Measurements from ENCODE around the gene SLC25A14. TPM values are rescaled to one million over a fixed set of nuclear protein-coding genes. Genes with fewer than 3 reads are reported as not detected.

SLC25A14 gene
- 16.3 to 19.0 TPM (median 16.8 TPM) in 5 replicates for total RNA-seq (2022; extraction: Qiagen RNA extraction)

GRCh38 chrX:130339408-130340222, at the start of gene SLC25A14:
Gene SLC25A14, plus strand, starts transcription at chrX:130339919. Its CDS starts 360 bp downstream, at chrX:130340279.

GRCh38 chrX:130385520-130385919, 45.8 kb downstream of the SLC25A14 start, which contains the start of gene GPR119:
Gene GPR119, minus strand, starts transcription at chrX:130385674. Its CDS starts 227 bp downstream, at chrX:130385447.

GRCh38 chrX:130401415-130402207, 61.9 kb downstream of the SLC25A14 start, which contains the start of gene RBMX2:
Gene RBMX2, plus strand, starts transcription at chrX:130401987. Its CDS starts 46 bp downstream, at chrX:130402033.

Other genes starting within 250 kb of the SLC25A14 start
- 23.0 to 31.9 TPM (median 26.8 TPM) in 5 replicates for gene ELF4, start 229.4 kb upstream of the SLC25A14 start, total RNA-seq (2022; extraction: Qiagen RNA extraction)
- gene AIFM1, start 174.1 kb upstream of the SLC25A14 start, total RNA-seq (2022; extraction: Qiagen RNA extraction) = 67.4 to 77.6 TPM (median 72.9 TPM) in 5 replicates
- 0.13 to 0.31 TPM (median 0.17 TPM) in 5 replicates for gene RAB33A, start 168.0 kb upstream of the SLC25A14 start, total RNA-seq (2022; extraction: Qiagen RNA extraction)
- gene ZNF280C, start 71.0 kb upstream of the SLC25A14 start, total RNA-seq (2022; extraction: Qiagen RNA extraction) = 2.4 to 3.8 TPM (median 2.8 TPM) in 5 replicates
- not detected in 5 replicates for gene GPR119, start 45.8 kb downstream of the SLC25A14 start, total RNA-seq (2022; extraction: Qiagen RNA extraction)
- gene RBMX2, start 62.1 kb downstream of the SLC25A14 start, total RNA-seq (2022; extraction: Qiagen RNA extraction) = 27.2 to 33.0 TPM (median 28.2 TPM) in 5 replicates

Measured in A549 treated with Hydrocortisone at 1 μM for 4 hours (cell line).